K562 (cell line): ENCODE results near the gene PPAN. TPM values are rescaled to one million over a fixed set of nuclear protein-coding genes. Genes with fewer than 3 reads are reported as not detected.

Experiments used
- CHD4 ChIP-seq: fragments of 200-600 bp; sonication (generic); IDR thresholded peaks from 3 replicates; pipeline ENCODE4 v1.6.1; 2012; ENCODE audit warnings: low read depth, mild to moderate bottlenecking, mixed read lengths, low read length, inconsistent platforms; ENCODE audit not compliant: insufficient read depth, insufficient replicate concordance, poor library complexity, severe bottlenecking
- CREM ChIP-seq: IDR thresholded peaks from 2 replicates; pipeline ENCODE4 v1.6.1; 2014; ENCODE audit warnings: antibody characterized with exemption, low read depth
- CTBP1 ChIP-seq: fragments of 450-650 bp; IDR thresholded peaks from 2 replicates; pipeline ENCODE4 v1.6.1; 2016; ENCODE audit warnings: borderline replicate concordance
- HDAC1 ChIP-seq, 2 experiments: fragments of 450-650 bp; IDR thresholded peaks; 2 replicates each; pipeline ENCODE4 v1.6.1; 2016 to 2017; ENCODE audit warnings: inconsistent platforms in 1 of 2, mild to moderate bottlenecking in 1 of 2, moderate library complexity in 1 of 2
- KDM1A ChIP-seq, 2 experiments: fragments of 450-650 bp; IDR thresholded peaks; 2 replicates each; pipeline ENCODE4 v1.6.1; 2016; ENCODE audit warnings: mild to moderate bottlenecking in 2 of 2
- LCOR ChIP-seq: sonication (generic); formaldehyde crosslinking; IDR thresholded peaks from 2 replicates; pipeline ENCODE4 v1.8.0; 2022; ENCODE audit warnings: mild to moderate bottlenecking, missing genetic modification reagents
- MCM3 ChIP-seq: fragments of 450-650 bp; IDR thresholded peaks from 2 replicates; pipeline ENCODE4 v1.6.1; 2016
- MTA3 ChIP-seq: fragments of 450-650 bp; formaldehyde crosslinking; IDR thresholded peaks from 2 replicates; pipeline ENCODE4 v1.6.1; 2017; ENCODE audit warnings: mild to moderate bottlenecking, borderline replicate concordance
- NCOR1 ChIP-seq: fragments of 450-650 bp; IDR thresholded peaks from 2 replicates; pipeline ENCODE4 v1.6.1; 2016; ENCODE audit warnings: mild to moderate bottlenecking, moderate library complexity
- OTX1 ChIP-seq: fragments of 450-650 bp; formaldehyde crosslinking; IDR thresholded peaks from 2 replicates; pipeline ENCODE4 v1.4.0; 2022; ENCODE audit warnings: mild to moderate bottlenecking
- RB1 ChIP-seq: fragments of 450-650 bp; IDR thresholded peaks from 2 replicates; pipeline ENCODE4 v1.6.1; 2017; ENCODE audit warnings: low read depth, mild to moderate bottlenecking
- RBM25 ChIP-seq: fragments of 200-400 bp; formaldehyde crosslinking; IDR thresholded peaks from 2 replicates; pipeline ENCODE4 v1.6.1; 2018; ENCODE audit warnings: low read length, low read depth, moderate library complexity; ENCODE audit not compliant: severe bottlenecking
- SP2 ChIP-seq: IDR thresholded peaks from 2 replicates; pipeline ENCODE4 v1.6.1; 2011; ENCODE audit warnings: mild to moderate bottlenecking, low read depth, low read length, moderate library complexity; ENCODE audit not compliant: poor library complexity, severe bottlenecking; ENCODE audit errors: extremely low read depth
- SRF ChIP-seq, 2 experiments: fragments of 250-450, 450-650 bp in 1 of 2; sonication (Bioruptor Pico) in 1 of 2; sonication (generic) in 1 of 2; formaldehyde crosslinking; IDR thresholded peaks; 2 replicates each; pipeline versions ENCODE4 v1.5.0 to v1.5.1; 2020 to 2022; ENCODE audit warnings: mild to moderate bottlenecking in 1 of 2, missing genetic modification reagents in 1 of 2
- TEAD2 ChIP-seq: fragments of 450-650 bp; IDR thresholded peaks from 2 replicates; pipeline ENCODE4 v1.6.1; 2016; ENCODE audit warnings: missing genetic modification characterization, control low read depth, missing compliant biosample characterization
- ZBTB7A ChIP-seq: IDR thresholded peaks from 2 replicates; pipeline ENCODE4 v1.6.1; 2011; ENCODE audit warnings: low read depth, mild to moderate bottlenecking, low read length, moderate library complexity, borderline replicate concordance; ENCODE audit not compliant: control insufficient read depth
- ZC3H4 ChIP-seq: sonication (generic); formaldehyde crosslinking; IDR thresholded peaks from 2 replicates; pipeline ENCODE4 v1.9.0; 2021; ENCODE audit warnings: missing genetic modification reagents, borderline replicate concordance
- polyA plus RNA-seq, 8 experiments: library from polyadenylated mRNA; depleted of rRNA in 4 of 8; stranded (reverse) in 5 of 8; unstranded in 3 of 8; fragments of >200 nt; fragmentation: Nextera tagmentation in 2 of 8; fragmentation: Illumina TruSeq in 1 of 8; extraction: Ambion mirVana in 2 of 8; extraction: Trizol in 1 of 8; gene quantifications; 2 replicates each; pipeline versions ENCODE4 v1.2.1 to v1.2.3, GENCODE V29; 2011 to 2014; ENCODE audit warnings: inconsistent platforms in 1 of 8, missing spikeins in 1 of 8
- total RNA-seq, 7 experiments: library from RNA; depleted of rRNA in 6 of 7; stranded (reverse); fragments of >200 nt in 6 of 7; fragmentation: Illumina TruSeq in 2 of 7; extraction: Trizol in 2 of 7; gene quantifications; 2 replicates each; pipeline versions ENCODE4 v1.2.1 to v1.2.3, GENCODE V29; 2011 to 2021; ENCODE audit warnings: low replicate concordance in 1 of 7
- TF ChIP-seq, protein P1 (sequence below), 2 experiments: fragments of 450-650 bp in 1 of 2; sonication (generic) in 1 of 2; formaldehyde crosslinking; conservative IDR thresholded peaks; 2 replicates each; pipeline versions ENCODE4 v1.4.0 to v1.8.1; 2020 to 2022; ENCODE audit warnings: mild to moderate bottlenecking in 1 of 2, missing genetic modification reagents in 1 of 2
- TF ChIP-seq, protein P2 (sequence below): fragments of 250-450 bp; sonication (Bioruptor Pico); IDR thresholded peaks from 2 replicates; pipeline ENCODE4 v1.5.0; 2021; ENCODE audit warnings: mild to moderate bottlenecking, borderline replicate concordance
- TF ChIP-seq, protein P3 (sequence below): sonication (generic); formaldehyde crosslinking; IDR thresholded peaks from 2 replicates; pipeline ENCODE4 v1.8.1; 2022; ENCODE audit warnings: missing genetic modification reagents
- TF ChIP-seq, protein P4 (sequence below): fragments of 250-450 bp; sonication (Bioruptor Pico); IDR thresholded peaks from 2 replicates; pipeline ENCODE4 v1.8.0; 2021; ENCODE audit warnings: moderate library complexity, mild to moderate bottlenecking, inconsistent platforms

The PPAN gene
- total and polyA plus RNA-seq, 9 of the 15 experiments (the other 6 are each of a cell fraction or from before 2014, with no cell fraction given): 2.2 to 129 (median 59.1) TPM

DNA sequence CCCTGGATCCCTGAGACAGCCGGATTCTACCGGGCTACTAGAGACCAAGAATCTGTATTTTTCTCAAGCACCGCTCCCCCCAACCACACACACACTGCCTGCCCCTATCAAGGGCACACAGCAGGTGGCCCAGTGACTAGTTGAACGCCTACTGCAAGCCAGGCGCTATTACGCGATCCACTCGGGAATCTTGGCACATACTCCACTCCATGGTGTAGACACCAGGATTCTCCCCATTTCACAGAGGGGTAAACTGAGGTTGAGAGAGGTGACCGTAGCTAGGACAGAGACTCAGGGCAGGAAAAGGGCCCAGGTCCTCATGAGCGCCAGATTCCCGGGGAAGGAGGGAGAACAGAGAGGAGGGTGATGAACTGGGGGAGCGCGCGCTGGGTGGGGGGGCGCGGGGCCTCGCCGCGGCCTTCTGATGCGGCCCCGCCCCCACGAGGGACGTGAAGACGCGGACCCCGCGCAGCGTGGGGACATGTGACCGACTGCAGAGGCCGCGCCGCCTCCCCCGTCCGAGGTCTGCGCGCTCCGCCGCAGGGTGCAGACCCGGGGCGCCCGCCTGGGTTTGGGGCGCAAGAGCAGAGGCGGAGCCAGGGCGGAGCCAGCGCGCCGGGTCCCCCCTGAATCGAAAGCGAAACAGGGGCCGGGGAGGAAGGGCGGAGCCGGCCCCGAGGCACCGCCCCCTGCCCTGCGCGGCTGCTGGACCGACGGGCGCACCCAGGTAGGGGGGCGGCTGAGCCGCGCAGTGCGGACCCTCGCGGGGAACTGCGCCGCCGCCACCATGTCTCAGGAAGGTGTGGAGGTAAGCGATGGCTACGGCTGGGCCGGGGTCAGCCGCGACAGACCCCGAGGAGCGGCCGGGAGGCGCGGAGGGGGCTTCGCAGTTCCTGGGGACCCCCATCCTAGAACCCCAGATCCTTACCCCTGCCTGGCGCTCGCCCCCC is 20.2 kb upstream of the PPAN start, which contains the start of gene SHFL (continued):
- TF ChIP-seq, protein P1, sequence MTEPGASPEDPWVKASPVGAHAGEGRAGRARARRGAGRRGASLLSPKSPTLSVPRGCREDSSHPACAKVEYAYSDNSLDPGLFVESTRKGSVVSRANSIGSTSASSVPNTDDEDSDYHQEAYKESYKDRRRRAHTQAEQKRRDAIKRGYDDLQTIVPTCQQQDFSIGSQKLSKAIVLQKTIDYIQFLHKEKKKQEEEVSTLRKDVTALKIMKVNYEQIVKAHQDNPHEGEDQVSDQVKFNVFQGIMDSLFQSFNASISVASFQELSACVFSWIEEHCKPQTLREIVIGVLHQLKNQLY (CRISPR knock-in tag; conservative IDR thresholded peaks at IDR 0.05): no peak
- TF ChIP-seq SP2: no peak
- TF ChIP-seq KDM1A (IDR thresholded peaks at IDR 0.05): peak; percentile 96 to 98
- TF ChIP-seq CTBP1: peak; percentile 61; the same call in 1 of the 2 replicates
- no peak for TF ChIP-seq TEAD2 (tag)
- TF ChIP-seq ZBTB7A: peak; percentile 88; the same call in 1 of the 2 replicates
- 0 out of 2 replicates have a peak, but pooled peaks have one; percentile 1 for TF ChIP-seq CREM
- TF ChIP-seq CHD4: peak; percentile 98
- TF ChIP-seq OTX1 (CRISPR knock-in tag): no peak
- TF ChIP-seq, protein P2, sequence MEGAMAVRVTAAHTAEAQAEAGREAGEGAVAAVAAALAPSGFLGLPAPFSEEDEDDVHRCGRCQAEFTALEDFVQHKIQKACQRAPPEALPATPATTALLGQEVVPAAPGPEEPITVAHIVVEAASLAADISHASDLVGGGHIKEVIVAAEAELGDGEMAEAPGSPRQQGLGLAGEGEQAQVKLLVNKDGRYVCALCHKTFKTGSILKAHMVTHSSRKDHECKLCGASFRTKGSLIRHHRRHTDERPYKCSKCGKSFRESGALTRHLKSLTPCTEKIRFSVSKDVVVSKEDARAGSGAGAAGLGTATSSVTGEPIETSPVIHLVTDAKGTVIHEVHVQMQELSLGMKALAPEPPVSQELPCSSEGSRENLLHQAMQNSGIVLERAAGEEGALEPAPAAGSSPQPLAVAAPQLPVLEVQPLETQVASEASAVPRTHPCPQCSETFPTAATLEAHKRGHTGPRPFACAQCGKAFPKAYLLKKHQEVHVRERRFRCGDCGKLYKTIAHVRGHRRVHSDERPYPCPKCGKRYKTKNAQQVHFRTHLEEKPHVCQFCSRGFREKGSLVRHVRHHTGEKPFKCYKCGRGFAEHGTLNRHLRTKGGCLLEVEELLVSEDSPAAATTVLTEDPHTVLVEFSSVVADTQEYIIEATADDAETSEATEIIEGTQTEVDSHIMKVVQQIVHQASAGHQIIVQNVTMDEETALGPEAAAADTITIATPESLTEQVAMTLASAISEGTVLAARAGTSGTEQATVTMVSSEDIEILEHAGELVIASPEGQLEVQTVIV: no peak
- TF ChIP-seq, protein P3, sequence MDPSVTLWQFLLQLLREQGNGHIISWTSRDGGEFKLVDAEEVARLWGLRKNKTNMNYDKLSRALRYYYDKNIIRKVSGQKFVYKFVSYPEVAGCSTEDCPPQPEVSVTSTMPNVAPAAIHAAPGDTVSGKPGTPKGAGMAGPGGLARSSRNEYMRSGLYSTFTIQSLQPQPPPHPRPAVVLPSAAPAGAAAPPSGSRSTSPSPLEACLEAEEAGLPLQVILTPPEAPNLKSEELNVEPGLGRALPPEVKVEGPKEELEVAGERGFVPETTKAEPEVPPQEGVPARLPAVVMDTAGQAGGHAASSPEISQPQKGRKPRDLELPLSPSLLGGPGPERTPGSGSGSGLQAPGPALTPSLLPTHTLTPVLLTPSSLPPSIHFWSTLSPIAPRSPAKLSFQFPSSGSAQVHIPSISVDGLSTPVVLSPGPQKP (CRISPR knock-in tag): no peak
- no peak for TF ChIP-seq LCOR (CRISPR knock-in tag)
- TF ChIP-seq, protein P4, sequence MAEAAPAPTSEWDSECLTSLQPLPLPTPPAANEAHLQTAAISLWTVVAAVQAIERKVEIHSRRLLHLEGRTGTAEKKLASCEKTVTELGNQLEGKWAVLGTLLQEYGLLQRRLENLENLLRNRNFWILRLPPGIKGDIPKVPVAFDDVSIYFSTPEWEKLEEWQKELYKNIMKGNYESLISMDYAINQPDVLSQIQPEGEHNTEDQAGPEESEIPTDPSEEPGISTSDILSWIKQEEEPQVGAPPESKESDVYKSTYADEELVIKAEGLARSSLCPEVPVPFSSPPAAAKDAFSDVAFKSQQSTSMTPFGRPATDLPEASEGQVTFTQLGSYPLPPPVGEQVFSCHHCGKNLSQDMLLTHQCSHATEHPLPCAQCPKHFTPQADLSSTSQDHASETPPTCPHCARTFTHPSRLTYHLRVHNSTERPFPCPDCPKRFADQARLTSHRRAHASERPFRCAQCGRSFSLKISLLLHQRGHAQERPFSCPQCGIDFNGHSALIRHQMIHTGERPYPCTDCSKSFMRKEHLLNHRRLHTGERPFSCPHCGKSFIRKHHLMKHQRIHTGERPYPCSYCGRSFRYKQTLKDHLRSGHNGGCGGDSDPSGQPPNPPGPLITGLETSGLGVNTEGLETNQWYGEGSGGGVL (CRISPR knock-in tag): no peak
- no peak for TF ChIP-seq MCM3
- no peak for TF ChIP-seq ZC3H4 (CRISPR knock-in tag)
- TF ChIP-seq HDAC1 (IDR thresholded peaks at IDR 0.05): peak; percentile 65 to 77; a peak in 3 of 4 replicates
- peak; percentile 94 for TF ChIP-seq RBM25
- TF ChIP-seq SRF (CRISPR knock-in tag; IDR thresholded peaks at IDR 0.05): peak in 1 of 2 experiments; percentile 19; a peak in 1 of 4 replicates
- peak; percentile 36; the same call in 1 of the 2 replicates for TF ChIP-seq RB1
- 0 out of 2 replicates have a peak, but pooled peaks have one; percentile 33 for TF ChIP-seq MTA3
- no peak for TF ChIP-seq NCOR1
